GM12878 (cell line): ENCODE data around the gene PHLDA2. TPM values are rescaled to one million over a fixed set of nuclear protein-coding genes. Genes with fewer than 3 reads are reported as not detected.

Source experiments
- ATAC-seq: fragments of 200-7000 bp; cut with Tn5 transposase; 3 replicates; pipeline ENCODE4 v1.9.1; 2020; ENCODE audit warnings: mild to moderate bottlenecking, moderate library complexity
- BruUV-seq: library from RNA; stranded (reverse); fragments of 400-500 nt; replicated peaks from 2 replicates; lab custom pipeline; 2021; lab: Mats Ljungman, UMichigan
- CTCF ChIA-PET: fragments of 300-600 bp; sonication (Branson Sonifier 250); formaldehyde crosslinking; extraction: SDS; loops from one replicate; lab custom pipeline; 2021; ENCODE audit warnings: inconsistent platforms; lab: Yijun Ruan, JAX
- POLR2A ChIA-PET: fragments of 350-600 bp; formaldehyde crosslinking; extraction: SDS; loops from one replicate; lab custom pipeline; 2021; ENCODE audit warnings: inconsistent platforms; lab: Charles Lee
- RAD21 ChIA-PET: fragments of 300-600 bp; sonication (Branson Sonifier 250); formaldehyde crosslinking; loops from one replicate; lab custom pipeline; 2023; ENCODE audit warnings: antibody characterized with exemption; ENCODE audit not compliant: unreplicated experiment; lab: Charles Lee
- SMC1A ChIA-PET: fragments of 300-600 bp; sonication (Branson Sonifier 250); formaldehyde crosslinking; loops from one replicate; lab custom pipeline; 2023; ENCODE audit not compliant: unreplicated experiment, uncharacterized antibody; lab: Charles Lee
- DNase-seq: peaks from one replicate; pipeline ENCODE4 v3.0.0-alpha.2; 2011; ENCODE audit warnings: low read depth, low spot score
- FAIRE-seq: peaks from 3 replicates; lab custom pipeline; 2011; peaks lifted over from hg19 to GRCh38; lab: Jason Lieb, UNC
- H2AFZ ChIP-seq: 2 replicates; pipeline ENCODE4 v1.6.0; 2011; ENCODE audit warnings: low read depth, low read length, control low read depth; ENCODE audit not compliant: control insufficient read depth
- H3K27ac ChIP-seq: 2 replicates; pipeline ENCODE4 v1.5.1; 2011; ENCODE audit warnings: control low read depth; ENCODE audit not compliant: control insufficient read depth, insufficient read depth
- H3K27me3 ChIP-seq, 2 experiments: replicated peaks in 1 of 2; 2 replicates each; pipeline versions ENCODE4 v1.6.0 to v1.6.1; 2011; ENCODE audit warnings: low read length in 1 of 2; ENCODE audit not compliant: control insufficient read depth in 2 of 2, insufficient read depth in 2 of 2
- H3K36me3 ChIP-seq, 2 experiments: 2 replicates each; pipeline ENCODE4 v1.5.1; 2011; ENCODE audit warnings: low read length in 1 of 2; ENCODE audit not compliant: control insufficient read depth in 2 of 2, insufficient read depth in 2 of 2
- H3K4me1 ChIP-seq: 2 replicates; pipeline ENCODE4 v1.6.1; 2011; ENCODE audit warnings: mild to moderate bottlenecking, low read length, moderate library complexity, mixed read lengths; ENCODE audit not compliant: control insufficient read depth, insufficient read depth
- H3K4me2 ChIP-seq: 2 replicates; pipeline ENCODE4 v1.6.0; 2011; ENCODE audit warnings: control low read depth; ENCODE audit not compliant: control insufficient read depth, insufficient read depth
- H3K4me3 ChIP-seq: fragments of 200-600 bp; sonication (generic); 2 replicates; pipeline ENCODE4 v1.5.1; 2016
- H3K79me2 ChIP-seq: 2 replicates; pipeline ENCODE4 v1.6.0; 2011; ENCODE audit warnings: low read length; ENCODE audit not compliant: control insufficient read depth, insufficient read depth
- H3K9ac ChIP-seq: 2 replicates; pipeline ENCODE4 v1.8.0; 2011; ENCODE audit warnings: low read length, control low read depth, mixed read lengths; ENCODE audit not compliant: control insufficient read depth, insufficient read depth
- H3K9me3 ChIP-seq: replicated peaks from 3 replicates; pipeline ENCODE4 v1.5.1; 2011; ENCODE audit warnings: mild to moderate bottlenecking, low read length; ENCODE audit not compliant: control insufficient read depth, insufficient read depth
- H4K20me1 ChIP-seq: 2 replicates; pipeline ENCODE4 v1.6.0; 2011; ENCODE audit not compliant: control insufficient read depth, insufficient read depth
- DPF2 ChIP-seq: fragments of 450-650 bp; IDR thresholded peaks from 2 replicates; pipeline ENCODE4 v1.6.1; 2017; ENCODE audit warnings: mild to moderate bottlenecking
- NFIC ChIP-seq: IDR thresholded peaks from 2 replicates; pipeline ENCODE4 v1.6.1; 2012; ENCODE audit warnings: low read depth, mild to moderate bottlenecking, inconsistent platforms, low read length, moderate library complexity
- POU2F2 ChIP-seq: IDR thresholded peaks from 3 replicates; pipeline ENCODE4 v1.6.1; 2011; ENCODE audit warnings: low read depth, mild to moderate bottlenecking, low read length, borderline replicate concordance
- SKIL ChIP-seq: fragments of 450-650 bp; IDR thresholded peaks from 2 replicates; pipeline ENCODE4 v1.6.1; 2017; ENCODE audit warnings: mild to moderate bottlenecking, low read depth, inconsistent platforms; ENCODE audit not compliant: poor library complexity, severe bottlenecking
- SREBF1 ChIP-seq: IDR thresholded peaks from 2 replicates; pipeline ENCODE4 v1.6.1; 2012; ENCODE audit warnings: mild to moderate bottlenecking, low read length
- ZBTB33 ChIP-seq: fragments of 450-650 bp; IDR thresholded peaks from 2 replicates; pipeline ENCODE4 v1.6.1; 2017; ENCODE audit warnings: mild to moderate bottlenecking
- ZNF24 ChIP-seq: fragments of 450-650 bp; IDR thresholded peaks from 2 replicates; pipeline ENCODE4 v1.6.1; 2017; ENCODE audit warnings: antibody characterized with exemption, mild to moderate bottlenecking
- WGBS: methylation state at CpG from one replicate; pipeline ENCODE4 v1.1.6; 2016; ENCODE audit warnings: low lambda C conversion rate; ENCODE audit not compliant: insufficient replicate concordance, insufficient coverage; ENCODE audit errors: missing lambda C conversion rate; 5-methylcytosine and 5-hydroxymethylcytosine counted together
- in situ Hi-C: fragments of 300-500 bp; cut with MboI; formaldehyde crosslinking; loops from 9 replicates; pipeline ENCODE4 v1.14.3; 2018; ENCODE audit warnings: mixed read lengths
- intact Hi-C: fragments of 100-400 bp; cut with micrococcal nuclease; formaldehyde crosslinking; loops from one replicate; pipeline ENCODE4 v1.14.2; 2022; ENCODE audit not compliant: unreplicated experiment
- polyA plus RNA-seq, 11 experiments: library from polyadenylated mRNA; depleted of rRNA in 4 of 11; unstranded in 6 of 11; stranded (reverse) in 5 of 11; fragments of >200 nt; fragmentation: Nextera tagmentation in 4 of 11; fragmentation: Illumina TruSeq in 1 of 11; extraction: Ambion mirVana in 4 of 11; extraction: Trizol in 1 of 11; gene quantifications; 1 replicate in 1 of 11; 2 replicates in 10 of 11; pipeline versions ENCODE4 v1.2.1 to v1.2.3, GENCODE V29; 2011 to 2016; ENCODE audit warnings: inconsistent platforms in 2 of 11, missing spikeins in 2 of 11, low read depth in 1 of 11
- total RNA-seq, 4 experiments: library from RNA; depleted of rRNA in 3 of 4; stranded (reverse); fragments of >200 nt in 3 of 4; fragmentation: Illumina TruSeq in 1 of 4; extraction: Trizol in 1 of 4; gene quantifications; 2 replicates each; pipeline versions ENCODE4 v1.2.1 to v1.2.3, GENCODE V29; 2013 to 2021

PHLDA2 gene
- total and polyA plus RNA-seq, 10 of the 15 experiments (the other 5 are each of a cell fraction or from before 2014, with no cell fraction given), result 0.15 to 0.49 (median 0.16) TPM; not detected in 7

- H3K9ac ChIP-seq, result no peak overlapping the region
Measured at GRCh38 chr11:2919188-2919587, 10.0 kb downstream of the PHLDA2 start.

More at GRCh38 chr11:2919188-2919587, 10.0 kb downstream of the PHLDA2 start:
- H3K4me3 ChIP-seq, result no peak overlapping the region
- TF ChIP-seq ZBTB33, result no peak
- no peak for TF ChIP-seq SKIL
- TF ChIP-seq SREBF1, result no peak
- TF ChIP-seq ZNF24, result no peak
- no peak for TF ChIP-seq POU2F2
- TF ChIP-seq NFIC, result no peak
- TF ChIP-seq DPF2, result no peak
- no peak for FAIRE-seq
- intact Hi-C loops (no loop called here), in situ Hi-C loops (no loop called here)
- no TSS peak for BruUV-seq
- H3K9me3 ChIP-seq, result no peaks in the 10 kb centered on the region
- DNase-seq, result no peak
- no peaks in the 10 kb centered on the region for H4K20me1 ChIP-seq
- no peaks in the 10 kb centered on the region for H3K4me1 ChIP-seq
- no peak overlapping the region for H3K4me2 ChIP-seq
- 19% methylated on average over 9 of the region's 9 CpGs for WGBS
- SMC1A ChIA-PET, result no interaction called here
- no peaks in the 10 kb centered on the region for H3K79me2 ChIP-seq
- no peak for ATAC-seq
- H3K27me3 ChIP-seq, result no peaks in the 10 kb centered on the region
- POLR2A ChIA-PET, result no interaction called here
- no peaks in the 10 kb centered on the region for H3K36me3 ChIP-seq
- CTCF ChIA-PET, result interaction anchor here (1.8 kb wide), 1 partner anchor 10 kb away, joined by 6 read pairs; the partner anchor contains the start of gene PHLDA2
- RAD21 ChIA-PET, result no interaction called here
- H3K27ac ChIP-seq, result no peak overlapping the region
- no peak overlapping the region for H2AFZ ChIP-seq
